A549 treated with Mapracorat at 1 μM for 4 hours (cell line): Measurements from ENCODE around the gene KCNE5. TPM values are rescaled to one million over a fixed set of nuclear protein-coding genes. Genes with fewer than 3 reads are reported as not detected.

Source experiments
- total RNA-seq: library from RNA; stranded (reverse); fragments of 200-300 nt; extraction: Qiagen RNA extraction; gene quantifications from 5 replicates; pipeline ENCODE4 v1.2.3, GENCODE V29; 2022

The KCNE5 gene, protein sequence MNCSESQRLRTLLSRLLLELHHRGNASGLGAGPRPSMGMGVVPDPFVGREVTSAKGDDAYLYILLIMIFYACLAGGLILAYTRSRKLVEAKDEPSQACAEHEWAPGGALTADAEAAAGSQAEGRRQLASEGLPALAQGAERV
- 0.08 to 0.24 TPM in 2 of 5 replicates, not detected in the others for total RNA-seq

DNA sequence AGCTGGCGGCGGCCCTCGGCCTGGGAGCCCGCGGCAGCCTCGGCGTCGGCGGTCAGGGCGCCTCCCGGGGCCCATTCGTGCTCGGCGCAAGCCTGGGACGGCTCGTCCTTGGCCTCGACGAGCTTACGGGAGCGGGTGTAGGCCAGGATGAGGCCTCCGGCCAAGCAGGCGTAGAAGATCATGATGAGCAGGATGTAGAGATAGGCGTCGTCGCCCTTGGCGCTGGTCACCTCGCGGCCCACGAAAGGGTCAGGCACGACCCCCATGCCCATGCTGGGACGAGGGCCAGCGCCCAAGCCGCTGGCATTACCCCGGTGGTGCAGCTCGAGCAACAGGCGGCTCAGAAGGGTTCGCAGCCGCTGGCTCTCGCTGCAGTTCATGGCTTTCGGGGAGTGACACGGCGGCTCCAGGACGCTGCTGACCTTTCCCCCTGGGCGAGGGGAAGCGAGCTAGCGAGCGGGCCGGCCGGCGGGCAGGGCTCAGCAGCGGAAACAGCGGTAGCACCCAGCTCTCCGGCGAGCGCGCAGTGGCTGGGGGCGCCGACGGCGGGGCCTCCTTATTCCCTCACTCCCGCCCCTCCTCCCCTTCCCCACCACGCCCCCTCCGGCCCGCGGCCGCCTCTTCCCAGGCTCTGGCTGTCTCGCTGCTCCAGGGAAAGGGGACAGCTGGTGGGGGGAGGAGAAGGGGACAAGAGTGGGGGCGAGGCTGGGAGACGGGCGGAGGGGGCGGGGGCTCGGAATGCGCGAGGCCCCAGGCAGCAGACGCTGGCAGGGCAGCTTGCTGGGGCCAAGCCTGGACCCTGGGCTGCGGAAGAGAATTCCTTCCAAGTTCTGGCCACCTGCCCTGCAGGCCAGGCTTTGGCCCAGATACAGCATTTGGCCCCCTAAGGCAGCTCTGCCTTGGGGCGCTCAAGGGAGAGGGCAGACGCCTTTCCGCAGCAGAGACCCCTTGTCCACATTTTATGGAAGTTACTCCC lies at the start of gene KCNE5:
Gene KCNE5, minus strand, starts transcription at position 532 of the 976 bp plus-strand sequence. Its CDS starts 152 bp downstream, at position 380.

Other genes with a start within 250 kb of the KCNE5 start
- gene GUCY2F, start 143.1 kb downstream of the KCNE5 start, total RNA-seq: not detected in 5 replicates
- 7.7 to 9.9 TPM (median 9.1 TPM) in 5 replicates for gene NXT2, start 88.3 kb downstream of the KCNE5 start, total RNA-seq
- gene ACSL4, start 108.1 kb upstream of the KCNE5 start, total RNA-seq: 16.7 to 24.0 TPM (median 22.0 TPM) in 5 replicates